ENCODE measurements around the gene HMGB4. TPM values are rescaled to one million over a fixed set of nuclear protein-coding genes. Genes with fewer than 3 reads are reported as not detected.
A peak's percentile ranks its signal among the peaks of the same experiment; 100 is the strongest.

Gene HMGB4
- total and polyA plus RNA-seq, 2 of the 4 experiments (the other 2 are of a cell fraction), result not detected

DNA sequence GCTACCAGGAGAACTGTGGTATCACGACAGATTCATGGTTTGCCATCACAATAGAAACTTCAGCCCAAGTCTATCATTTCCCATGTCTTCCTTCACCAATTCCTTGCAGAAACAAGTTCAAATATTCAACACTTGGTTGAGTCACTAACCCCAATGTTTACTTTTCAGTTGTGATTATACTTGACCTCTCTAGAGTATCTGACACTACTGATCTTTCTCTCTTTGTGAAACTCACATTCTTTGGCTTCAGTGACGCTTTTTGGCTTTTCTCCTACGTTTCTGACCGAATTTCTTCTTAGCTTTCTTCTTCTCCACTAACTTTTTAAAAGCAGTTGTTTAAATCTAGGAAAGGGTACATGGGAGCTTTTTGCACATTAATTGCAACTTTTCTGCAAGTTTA, 48.8 kb upstream of the HMGB4 start:
- peak; percentile 57 for ATAC-seq (ENCODE audit: low read depth)
- H3K4me1 ChIP-seq (ENCODE audit: control insufficient read depth, insufficient read depth, low read length), result no peaks in the 10 kb centered on the region; the same call in 1 of the 2 replicates
- H2AFZ ChIP-seq (replicated peaks; ENCODE audit: low read length, poor library complexity), result no peak overlapping the region
- peak; percentile 46 for DNase-seq
- H4K91ac ChIP-seq (ENCODE audit: insufficient read depth, low read depth, low read length), result no peak overlapping the region
- in situ Hi-C loops (cut with MboI; ENCODE audit: low sequenced_read_pairs), result no loop called here
- H3K4ac ChIP-seq (ENCODE audit: low read depth, low read length), result no peak overlapping the region
- H3K4me2 ChIP-seq (ENCODE audit: low read depth, low read length), result no peak overlapping the region
- no peak overlapping the region for H2BK120ac ChIP-seq (ENCODE audit: low read depth, low read length)
- ChIA-PET CTCF (no interaction called here), POLR2A (ENCODE audit: unreplicated experiment) (no interaction called here)
- no peaks in the 10 kb centered on the region for H4K20me1 ChIP-seq (ENCODE audit: insufficient read depth, low read length)
- dilution Hi-C loops (cut with HindIII; ENCODE audit: low sequenced_read_pairs, unreplicated experiment), result no loop called here
- no peak overlapping the region for H3K56ac ChIP-seq (ENCODE audit: extremely low read depth, insufficient read depth, low read length)
- no peaks in the 10 kb centered on the region for H3K9me1 ChIP-seq (ENCODE audit: insufficient read depth, low read length)
- no peak overlapping the region for H3K23ac ChIP-seq (ENCODE audit: low read depth, low read length)
- H2AK5ac ChIP-seq (ENCODE audit: low read depth, low read length), result no peak overlapping the region
- no peak overlapping the region for H2BK15ac ChIP-seq (ENCODE audit: low read depth, low read length)
- no TSS peak for BruUV-seq (replicated peaks)
- H3K14ac ChIP-seq (replicated peaks; ENCODE audit: low read depth, low read length), result no peak overlapping the region
- no peak overlapping the region for H3K27ac ChIP-seq (ENCODE audit: insufficient read depth, low read length)
- H3K36me3 ChIP-seq (ENCODE audit: control insufficient read depth, insufficient read depth, low read length), result no peaks in the 10 kb centered on the region
- H2BK5ac ChIP-seq (ENCODE audit: low read depth, low read length, poor library complexity, severe bottlenecking), result no peak overlapping the region
- peaks cover 19% of the 10 kb centered on the region for H3K9me3 ChIP-seq (ENCODE audit: control insufficient read depth, insufficient read depth, low read length)
- WGBS, 2 experiments (ENCODE audit: extremely low coverage in 2 of 2, insufficient read length in 1 of 2), result 60% methylated on average over 1 of the region's 4 CpGs; no CpG with 5 or more reads in 1 of the 2 experiments
- no peak overlapping the region for H3K9ac ChIP-seq (ENCODE audit: low read depth, low read length)
- H2BK20ac ChIP-seq (ENCODE audit: low read depth, low read length), result no peak overlapping the region
- TF ChIP-seq RCOR1 (IDR thresholded peaks at IDR 0.05; ENCODE audit: insufficient replicate concordance, low read length) (no peak), CEBPB (IDR thresholded peaks at IDR 0.05; ENCODE audit: low read depth, low read length) (no peak), BHLHE40 (IDR thresholded peaks at IDR 0.05; ENCODE audit: low read depth, low read length) (no peak), MAZ (IDR thresholded peaks at IDR 0.05; ENCODE audit: borderline replicate concordance, low read depth, low read length) (no peak), CHD1 (IDR thresholded peaks at IDR 0.05; ENCODE audit: low read depth, low read length) (no peak), POLR2A (IDR thresholded peaks at IDR 0.05; ENCODE audit: low read depth, low read length) (no peak), MXI1 (IDR thresholded peaks at IDR 0.05; ENCODE audit: borderline replicate concordance, low read depth, low read length) (no peak), FOS (IDR thresholded peaks at IDR 0.05; ENCODE audit: low read depth, low read length) (no peak), RFX5 (IDR thresholded peaks at IDR 0.05; ENCODE audit: low read depth, low read length) (no peak), NFE2L2 (IDR thresholded peaks at IDR 0.05; ENCODE audit: low read depth, low read length) (no peak), SMC3 (IDR thresholded peaks at IDR 0.05; ENCODE audit: low read depth, low read length) (no peak), MAFK (IDR thresholded peaks at IDR 0.05; ENCODE audit: low read depth, low read length) (no peak), RAD21 (IDR thresholded peaks at IDR 0.05; ENCODE audit: low read length) (no peak)
- TF ChIP-seq, protein P1, sequence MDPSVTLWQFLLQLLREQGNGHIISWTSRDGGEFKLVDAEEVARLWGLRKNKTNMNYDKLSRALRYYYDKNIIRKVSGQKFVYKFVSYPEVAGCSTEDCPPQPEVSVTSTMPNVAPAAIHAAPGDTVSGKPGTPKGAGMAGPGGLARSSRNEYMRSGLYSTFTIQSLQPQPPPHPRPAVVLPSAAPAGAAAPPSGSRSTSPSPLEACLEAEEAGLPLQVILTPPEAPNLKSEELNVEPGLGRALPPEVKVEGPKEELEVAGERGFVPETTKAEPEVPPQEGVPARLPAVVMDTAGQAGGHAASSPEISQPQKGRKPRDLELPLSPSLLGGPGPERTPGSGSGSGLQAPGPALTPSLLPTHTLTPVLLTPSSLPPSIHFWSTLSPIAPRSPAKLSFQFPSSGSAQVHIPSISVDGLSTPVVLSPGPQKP (IDR thresholded peaks at IDR 0.05; ENCODE audit: borderline replicate concordance, low read depth, low read length), result no peak
- TF ChIP-seq, protein P2, sequence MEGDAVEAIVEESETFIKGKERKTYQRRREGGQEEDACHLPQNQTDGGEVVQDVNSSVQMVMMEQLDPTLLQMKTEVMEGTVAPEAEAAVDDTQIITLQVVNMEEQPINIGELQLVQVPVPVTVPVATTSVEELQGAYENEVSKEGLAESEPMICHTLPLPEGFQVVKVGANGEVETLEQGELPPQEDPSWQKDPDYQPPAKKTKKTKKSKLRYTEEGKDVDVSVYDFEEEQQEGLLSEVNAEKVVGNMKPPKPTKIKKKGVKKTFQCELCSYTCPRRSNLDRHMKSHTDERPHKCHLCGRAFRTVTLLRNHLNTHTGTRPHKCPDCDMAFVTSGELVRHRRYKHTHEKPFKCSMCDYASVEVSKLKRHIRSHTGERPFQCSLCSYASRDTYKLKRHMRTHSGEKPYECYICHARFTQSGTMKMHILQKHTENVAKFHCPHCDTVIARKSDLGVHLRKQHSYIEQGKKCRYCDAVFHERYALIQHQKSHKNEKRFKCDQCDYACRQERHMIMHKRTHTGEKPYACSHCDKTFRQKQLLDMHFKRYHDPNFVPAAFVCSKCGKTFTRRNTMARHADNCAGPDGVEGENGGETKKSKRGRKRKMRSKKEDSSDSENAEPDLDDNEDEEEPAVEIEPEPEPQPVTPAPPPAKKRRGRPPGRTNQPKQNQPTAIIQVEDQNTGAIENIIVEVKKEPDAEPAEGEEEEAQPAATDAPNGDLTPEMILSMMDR (conservative IDR thresholded peaks at IDR 0.05; ENCODE audit: low read depth, low read length), result no peak
- TF ChIP-seq, protein P3, sequence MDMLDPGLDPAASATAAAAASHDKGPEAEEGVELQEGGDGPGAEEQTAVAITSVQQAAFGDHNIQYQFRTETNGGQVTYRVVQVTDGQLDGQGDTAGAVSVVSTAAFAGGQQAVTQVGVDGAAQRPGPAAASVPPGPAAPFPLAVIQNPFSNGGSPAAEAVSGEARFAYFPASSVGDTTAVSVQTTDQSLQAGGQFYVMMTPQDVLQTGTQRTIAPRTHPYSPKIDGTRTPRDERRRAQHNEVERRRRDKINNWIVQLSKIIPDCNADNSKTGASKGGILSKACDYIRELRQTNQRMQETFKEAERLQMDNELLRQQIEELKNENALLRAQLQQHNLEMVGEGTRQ (IDR thresholded peaks at IDR 0.05; ENCODE audit: low read depth, low read length), result no peak
- H4K5ac ChIP-seq (ENCODE audit: low read depth, low read length), result no peak overlapping the region
- no peaks in the 10 kb centered on the region for H3K27me3 ChIP-seq (ENCODE audit: control insufficient read depth, insufficient read depth, low read length)
- H4K8ac ChIP-seq (ENCODE audit: low read depth in 2 of 2, low read length in 2 of 2), result no peak overlapping the region
- H3K18ac ChIP-seq (ENCODE audit: low read depth, low read length), result no peak overlapping the region
- no peaks in the 10 kb centered on the region for H3K79me1 ChIP-seq (ENCODE audit: low read depth in 1 of 2, low read length in 2 of 2)
- no peak overlapping the region for H2AK9ac ChIP-seq (replicated peaks; ENCODE audit: low read depth, low read length, poor library complexity)
- H3K4me3 ChIP-seq (ENCODE audit: insufficient read depth, low read depth, low read length), result no peak overlapping the region
- intact Hi-C loops (cut with micrococcal nuclease), result no loop called here
